Measurements from ENCODE around the gene MAN1B1.

DNA sequence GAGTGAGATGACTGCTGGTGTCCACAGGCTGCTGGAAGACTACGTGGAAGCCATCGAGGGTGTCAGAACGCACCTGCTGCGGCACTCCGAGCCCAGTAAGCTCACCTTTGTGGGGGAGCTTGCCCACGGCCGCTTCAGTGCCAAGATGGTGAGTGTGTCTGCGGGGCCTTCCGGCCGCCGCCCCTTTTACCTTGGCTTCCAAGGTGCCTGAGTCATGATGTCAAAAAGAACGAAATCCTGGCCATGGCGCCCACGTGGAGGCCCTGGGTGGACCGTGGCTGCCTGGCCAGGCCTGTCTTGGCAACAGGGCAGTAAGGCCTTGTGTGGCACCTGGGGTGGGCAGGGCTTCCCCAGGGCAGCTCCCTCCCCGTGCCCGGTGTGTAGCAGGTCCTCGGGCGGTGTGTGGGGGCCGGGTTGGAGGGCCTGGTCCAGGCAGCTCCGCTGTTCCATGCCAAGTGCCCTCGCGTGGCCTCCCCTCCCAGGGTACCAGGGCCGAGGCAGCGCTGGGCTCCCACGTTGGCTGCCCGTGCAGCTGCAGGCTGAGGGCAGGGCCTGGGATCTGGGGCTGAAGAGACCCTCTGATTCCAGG lies 20.0 kb downstream of the MAN1B1 start:
- TF ChIP-seq, protein P1, sequence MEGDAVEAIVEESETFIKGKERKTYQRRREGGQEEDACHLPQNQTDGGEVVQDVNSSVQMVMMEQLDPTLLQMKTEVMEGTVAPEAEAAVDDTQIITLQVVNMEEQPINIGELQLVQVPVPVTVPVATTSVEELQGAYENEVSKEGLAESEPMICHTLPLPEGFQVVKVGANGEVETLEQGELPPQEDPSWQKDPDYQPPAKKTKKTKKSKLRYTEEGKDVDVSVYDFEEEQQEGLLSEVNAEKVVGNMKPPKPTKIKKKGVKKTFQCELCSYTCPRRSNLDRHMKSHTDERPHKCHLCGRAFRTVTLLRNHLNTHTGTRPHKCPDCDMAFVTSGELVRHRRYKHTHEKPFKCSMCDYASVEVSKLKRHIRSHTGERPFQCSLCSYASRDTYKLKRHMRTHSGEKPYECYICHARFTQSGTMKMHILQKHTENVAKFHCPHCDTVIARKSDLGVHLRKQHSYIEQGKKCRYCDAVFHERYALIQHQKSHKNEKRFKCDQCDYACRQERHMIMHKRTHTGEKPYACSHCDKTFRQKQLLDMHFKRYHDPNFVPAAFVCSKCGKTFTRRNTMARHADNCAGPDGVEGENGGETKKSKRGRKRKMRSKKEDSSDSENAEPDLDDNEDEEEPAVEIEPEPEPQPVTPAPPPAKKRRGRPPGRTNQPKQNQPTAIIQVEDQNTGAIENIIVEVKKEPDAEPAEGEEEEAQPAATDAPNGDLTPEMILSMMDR (IDR thresholded peaks at IDR 0.05) = no peak
- TF ChIP-seq POLR2A (IDR thresholded peaks at IDR 0.05) (no peak), POLR2AphosphoS5 (IDR thresholded peaks at IDR 0.05) (no peak)

Measured in sigmoid colon (tissue), 4 donors.